Measurements from ENCODE around the gene VEPH1.

Gene VEPH1

GRCh38 chr3:157259825-157260224, 243.4 kb downstream of the VEPH1 start:
- Histone ChIP-seq H3K9me3 (ENCODE audit: insufficient read depth, low read length) (no peaks in the 10 kb centered on the region), H3K4me2 (ENCODE audit: low read length) (no peak overlapping the region), H2AFZ (ENCODE audit: low read depth, low read length) (no peak overlapping the region), H4K20me1 (ENCODE audit: insufficient read depth, low read length) (no peaks in the 10 kb centered on the region), H3K79me2 (ENCODE audit: low read length) (no peaks in the 10 kb centered on the region), H3K27ac (ENCODE audit: low read length) (no peak overlapping the region), H3K27me3 (ENCODE audit: low read depth, low read length) (no peaks in the 10 kb centered on the region), H3K36me3 (replicated peaks; ENCODE audit: low read depth, low read length) (no peaks in the 10 kb centered on the region), H3K9ac (ENCODE audit: low read length) (no peak overlapping the region), H3K4me1 (ENCODE audit: low read length) (0 out of 2 replicates have a peak, but pooled peaks cover 3% of the 10 kb centered on the region), H3K4me3 (ENCODE audit: low read length) (no peak overlapping the region)
- no peak for TF ChIP-seq CTCF (IDR thresholded peaks at IDR 0.05; ENCODE audit: low read depth, low read length)
- no peak for TF ChIP-seq EZH2phosphoT487 (IDR thresholded peaks at IDR 0.05; ENCODE audit: low read depth)

DNA sequence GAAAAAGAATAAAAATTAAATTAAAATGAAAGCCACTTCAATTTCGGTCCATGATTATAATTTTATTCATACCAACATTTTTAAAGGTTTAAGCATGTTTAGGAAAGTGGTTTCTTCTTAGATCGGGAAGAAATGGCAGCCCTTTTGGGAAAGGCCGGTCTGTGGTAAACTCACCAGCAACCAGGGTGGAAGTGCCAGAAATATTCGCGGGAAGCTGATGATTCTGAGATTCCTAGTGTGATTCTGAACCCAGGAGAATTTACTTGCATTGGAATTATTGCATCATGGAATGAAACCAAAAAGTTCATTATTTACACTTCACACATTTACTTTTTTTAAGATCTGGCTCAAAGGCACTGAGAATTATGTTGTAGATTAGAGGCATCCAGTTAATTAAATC, 246.1 kb downstream of the VEPH1 start:
- H3K9me3 ChIP-seq (ENCODE audit: insufficient read depth, low read length) = no peaks in the 10 kb centered on the region
- H3K4me3 ChIP-seq (ENCODE audit: low read length) = no peak overlapping the region
- H3K27me3 ChIP-seq (ENCODE audit: low read depth, low read length) = no peaks in the 10 kb centered on the region
- H4K20me1 ChIP-seq (ENCODE audit: insufficient read depth, low read length) = no peaks in the 10 kb centered on the region
- no peak overlapping the region for H3K9ac ChIP-seq (ENCODE audit: low read length)
- H3K4me2 ChIP-seq (ENCODE audit: low read length) = no peak overlapping the region
- no peaks in the 10 kb centered on the region for H3K79me2 ChIP-seq (ENCODE audit: low read length)
- 0 out of 2 replicates have a peak, but pooled peaks cover 3% of the 10 kb centered on the region for H3K4me1 ChIP-seq (ENCODE audit: low read length)
- no peak overlapping the region for H3K27ac ChIP-seq (ENCODE audit: low read length)
- TF ChIP-seq EZH2phosphoT487 (IDR thresholded peaks at IDR 0.05; ENCODE audit: low read depth) = no peak
- TF ChIP-seq CTCF (IDR thresholded peaks at IDR 0.05; ENCODE audit: low read depth, low read length) = no peak
- H2AFZ ChIP-seq (ENCODE audit: low read depth, low read length) = no peak overlapping the region
- no peaks in the 10 kb centered on the region for H3K36me3 ChIP-seq (replicated peaks; ENCODE audit: low read depth, low read length)

GRCh38 chr3:157255797-157256196, 247.4 kb downstream of the VEPH1 start:
- no peaks in the 10 kb centered on the region for H3K27me3 ChIP-seq (ENCODE audit: low read depth, low read length)
- TF ChIP-seq EZH2phosphoT487 (IDR thresholded peaks at IDR 0.05; ENCODE audit: low read depth) (no peak), CTCF (IDR thresholded peaks at IDR 0.05; ENCODE audit: low read depth, low read length) (no peak)
- H3K9ac ChIP-seq (ENCODE audit: low read length) = no peak overlapping the region
- no peaks in the 10 kb centered on the region for H4K20me1 ChIP-seq (ENCODE audit: insufficient read depth, low read length)
- H2AFZ ChIP-seq (ENCODE audit: low read depth, low read length) = no peak overlapping the region
- H3K4me3 ChIP-seq (ENCODE audit: low read length) = no peak overlapping the region
- 0 out of 2 replicates have a peak, but pooled peaks cover 3% of the 10 kb centered on the region for H3K4me1 ChIP-seq (ENCODE audit: low read length)
- no peaks in the 10 kb centered on the region for H3K36me3 ChIP-seq (replicated peaks; ENCODE audit: low read depth, low read length)
- no peaks in the 10 kb centered on the region for H3K9me3 ChIP-seq (ENCODE audit: insufficient read depth, low read length)
- no peaks in the 10 kb centered on the region for H3K79me2 ChIP-seq (ENCODE audit: low read length)
- H3K4me2 ChIP-seq (ENCODE audit: low read length) = no peak overlapping the region
- H3K27ac ChIP-seq (ENCODE audit: low read length) = no peak overlapping the region

- Histone ChIP-seq H2AFZ (ENCODE audit: low read depth, low read length) (no peak overlapping the region), H4K20me1 (ENCODE audit: insufficient read depth, low read length) (no peaks in the 10 kb centered on the region), H3K79me2 (ENCODE audit: low read length) (no peaks in the 10 kb centered on the region), H3K9me3 (ENCODE audit: insufficient read depth, low read length) (no peaks in the 10 kb centered on the region), H3K9ac (ENCODE audit: low read length) (no peak overlapping the region), H3K4me3 (ENCODE audit: low read length) (no peak overlapping the region), H3K4me2 (ENCODE audit: low read length) (no peak overlapping the region), H3K27ac (ENCODE audit: low read length) (no peak overlapping the region), H3K27me3 (ENCODE audit: low read depth, low read length) (no peaks in the 10 kb centered on the region), H3K4me1 (ENCODE audit: low read length) (0 out of 2 replicates have a peak, but pooled peaks cover 3% of the 10 kb centered on the region), H3K36me3 (replicated peaks; ENCODE audit: low read depth, low read length) (no peaks in the 10 kb centered on the region)
- TF ChIP-seq CTCF (IDR thresholded peaks at IDR 0.05; ENCODE audit: low read depth, low read length) (no peak), EZH2phosphoT487 (IDR thresholded peaks at IDR 0.05; ENCODE audit: low read depth) (no peak)
Measured at GRCh38 chr3:157251685-157252084, 251.5 kb downstream of the VEPH1 start.
